IMR-90 (cell line): Measurements from ENCODE around the gene OTOG. TPM values are rescaled to one million over a fixed set of nuclear protein-coding genes. Genes with fewer than 3 reads are reported as not detected.

Source experiments
- ATAC-seq: fragments of 200-7000 bp; cut with Tn5 transposase; 2 replicates; pipeline ENCODE4 v1.9.1; 2020; ENCODE audit warnings: low read depth, mild to moderate bottlenecking, moderate library complexity
- BruUV-seq: library from RNA; stranded (reverse); fragments of 400-500 nt; replicated peaks from 2 replicates; lab custom pipeline; 2021; lab: Mats Ljungman, UMichigan
- CTCF ChIA-PET: fragments of 300-600 bp; formaldehyde crosslinking; extraction: SDS; loops from one replicate; lab custom pipeline; 2021; ENCODE audit warnings: antibody characterized with exemption; lab: Yijun Ruan, JAX
- POLR2A ChIA-PET: fragments of 300-600 bp; sonication (Branson Sonifier 250); formaldehyde crosslinking; loops from one replicate; lab custom pipeline; 2022; ENCODE audit warnings: antibody characterized with exemption; ENCODE audit not compliant: unreplicated experiment; lab: Charles Lee
- DNase-seq: peaks from one replicate; pipeline ENCODE4 v3.0.0; 2013
- H2AFZ ChIP-seq: replicated peaks from 2 replicates; pipeline ENCODE3; 2013; ENCODE audit warnings: low read length, mild to moderate bottlenecking; ENCODE audit not compliant: poor library complexity
- H2AK5ac ChIP-seq: 2 replicates; pipeline ENCODE4 v1.6.1; 2013; ENCODE audit warnings: low read depth, low read length, inconsistent platforms
- H2AK9ac ChIP-seq: replicated peaks from 2 replicates; pipeline ENCODE3; 2013; ENCODE audit warnings: mild to moderate bottlenecking, low read depth, low read length, moderate library complexity; ENCODE audit not compliant: poor library complexity
- H2BK120ac ChIP-seq: 2 replicates; pipeline ENCODE4 v1.6.1; 2013; ENCODE audit warnings: low read depth, low read length, inconsistent platforms
- H2BK15ac ChIP-seq: 3 replicates; pipeline ENCODE4 v1.6.1; 2013; ENCODE audit warnings: low read depth, low read length, inconsistent platforms
- H2BK20ac ChIP-seq: 2 replicates; pipeline ENCODE4 v1.6.1; 2013; ENCODE audit warnings: low read depth, mild to moderate bottlenecking, inconsistent platforms, low read length, moderate library complexity
- H2BK5ac ChIP-seq: 2 replicates; pipeline ENCODE4 v1.6.1; 2013; ENCODE audit warnings: mild to moderate bottlenecking, low read depth, low read length, inconsistent platforms; ENCODE audit not compliant: poor library complexity, severe bottlenecking
- H3K14ac ChIP-seq: replicated peaks from 2 replicates; pipeline ENCODE4 v1.6.1; 2013; ENCODE audit warnings: low read depth, low read length, inconsistent platforms
- H3K18ac ChIP-seq: 2 replicates; pipeline ENCODE4 v1.6.1; 2013; ENCODE audit warnings: low read depth, low read length, control low read depth
- H3K23ac ChIP-seq: 2 replicates; pipeline ENCODE4 v1.6.1; 2013; ENCODE audit warnings: low read depth, low read length, inconsistent platforms
- H3K27ac ChIP-seq: 2 replicates; pipeline ENCODE4 v1.5.1; 2013; ENCODE audit warnings: mild to moderate bottlenecking, control low read depth, low read length; ENCODE audit not compliant: insufficient read depth
- H3K27me3 ChIP-seq: 2 replicates; pipeline ENCODE4 v1.6.1; 2013; ENCODE audit warnings: low read length; ENCODE audit not compliant: control insufficient read depth, insufficient read depth
- H3K36me3 ChIP-seq: 2 replicates; pipeline ENCODE4 v1.6.1; 2013; ENCODE audit warnings: low read length, mixed read lengths; ENCODE audit not compliant: control insufficient read depth, insufficient read depth
- H3K4ac ChIP-seq: 2 replicates; pipeline ENCODE4 v1.6.1; 2013; ENCODE audit warnings: low read depth, low read length, inconsistent platforms
- H3K4me1 ChIP-seq: 2 replicates; pipeline ENCODE4 v1.6.1; 2013; ENCODE audit warnings: low read length, mixed read lengths; ENCODE audit not compliant: control insufficient read depth, insufficient read depth
- H3K4me2 ChIP-seq: 2 replicates; pipeline ENCODE4 v1.6.1; 2013; ENCODE audit warnings: low read depth, mild to moderate bottlenecking, control low read depth, low read length, moderate library complexity
- H3K4me3 ChIP-seq: 2 replicates; pipeline ENCODE4 v1.5.1; 2013; ENCODE audit warnings: low read depth, mild to moderate bottlenecking, control low read depth, low read length, moderate library complexity; ENCODE audit not compliant: insufficient read depth
- H3K56ac ChIP-seq: 2 replicates; pipeline ENCODE4 v1.6.1; 2013; ENCODE audit warnings: low read length, inconsistent platforms; ENCODE audit not compliant: insufficient read depth; ENCODE audit errors: extremely low read depth
- H3K79me1 ChIP-seq, 2 experiments: 2 replicates each; pipeline ENCODE4 v1.6.1; 2013; ENCODE audit warnings: low read length in 2 of 2, inconsistent platforms in 1 of 2, low read depth in 1 of 2
- H3K9ac ChIP-seq: 2 replicates; pipeline ENCODE4 v1.6.1; 2013; ENCODE audit warnings: low read depth, low read length, control low read depth
- H3K9me1 ChIP-seq: 2 replicates; pipeline ENCODE4 v1.6.1; 2013; ENCODE audit warnings: low read length, inconsistent platforms; ENCODE audit not compliant: insufficient read depth
- H3K9me3 ChIP-seq: 2 replicates; pipeline ENCODE4 v1.6.1; 2013; ENCODE audit warnings: low read length; ENCODE audit not compliant: control insufficient read depth, insufficient read depth
- H4K20me1 ChIP-seq: 2 replicates; pipeline ENCODE4 v1.6.1; 2013; ENCODE audit warnings: low read length, inconsistent platforms; ENCODE audit not compliant: insufficient read depth
- H4K5ac ChIP-seq: 2 replicates; pipeline ENCODE4 v1.6.1; 2013; ENCODE audit warnings: mild to moderate bottlenecking, low read depth, low read length, control low read depth
- H4K8ac ChIP-seq, 2 experiments: 2 replicates each; pipeline ENCODE4 v1.6.1; 2013; ENCODE audit warnings: low read depth in 2 of 2, low read length in 2 of 2, control low read depth in 1 of 2, inconsistent platforms in 1 of 2
- H4K91ac ChIP-seq: 2 replicates; pipeline ENCODE4 v1.6.1; 2013; ENCODE audit warnings: low read depth, low read length, inconsistent platforms; ENCODE audit not compliant: insufficient read depth
- BHLHE40 ChIP-seq: fragments of 150-350 bp; IDR thresholded peaks from 2 replicates; pipeline ENCODE4 v1.6.1; 2016; ENCODE audit warnings: mild to moderate bottlenecking, low read depth, low read length
- CEBPB ChIP-seq: IDR thresholded peaks from 2 replicates; pipeline ENCODE4 v1.6.1; 2012; ENCODE audit warnings: low read depth, low read length, improper control_type of control experiment
- CHD1 ChIP-seq: IDR thresholded peaks from 2 replicates; pipeline ENCODE4 v1.6.1; 2012; ENCODE audit warnings: low read depth, low read length, improper control_type of control experiment
- ELK1 ChIP-seq: fragments of 150-350 bp; IDR thresholded peaks from 2 replicates; pipeline ENCODE4 v1.6.1; 2016; ENCODE audit warnings: low read depth, mild to moderate bottlenecking, low read length, moderate library complexity, borderline replicate concordance
- FOS ChIP-seq: fragments of 150-350 bp; IDR thresholded peaks from 2 replicates; pipeline ENCODE4 v1.6.1; 2016; ENCODE audit warnings: low read depth, low read length
- MAZ ChIP-seq: IDR thresholded peaks from 2 replicates; pipeline ENCODE4 v1.6.1; 2012; ENCODE audit warnings: low read depth, mild to moderate bottlenecking, low read length, improper control_type of control experiment, moderate library complexity, borderline replicate concordance
- MXI1 ChIP-seq: IDR thresholded peaks from 2 replicates; pipeline ENCODE4 v1.6.1; 2012; ENCODE audit warnings: low read depth, mild to moderate bottlenecking, low read length, moderate library complexity, borderline replicate concordance
- NFE2L2 ChIP-seq: fragments of 150-350 bp; IDR thresholded peaks from 2 replicates; pipeline ENCODE4 v1.6.1; 2016; ENCODE audit warnings: low read depth, mild to moderate bottlenecking, low read length
- POLR2A ChIP-seq: IDR thresholded peaks from 2 replicates; pipeline ENCODE4 v1.6.1; 2012; ENCODE audit warnings: mild to moderate bottlenecking, low read depth, low read length
- RAD21 ChIP-seq: IDR thresholded peaks from 2 replicates; pipeline ENCODE4 v1.6.1; 2012; ENCODE audit warnings: low read length, improper control_type of control experiment
- RCOR1 ChIP-seq: IDR thresholded peaks from 2 replicates; pipeline ENCODE4 v1.6.1; 2012; ENCODE audit warnings: mild to moderate bottlenecking, low read length, improper control_type of control experiment; ENCODE audit not compliant: insufficient replicate concordance
- RFX5 ChIP-seq: IDR thresholded peaks from 2 replicates; pipeline ENCODE4 v1.8.0; 2012; ENCODE audit warnings: low read depth, mild to moderate bottlenecking, low read length, moderate library complexity
- WGBS, 2 experiments: methylation state at CpG; one replicate each; pipeline versions ENCODE4 v1.1.5 to v1.1.7; 2013; ENCODE audit warnings: missing lambda C conversion rate in 2 of 2; ENCODE audit not compliant: insufficient read length in 1 of 2; ENCODE audit errors: extremely low coverage in 2 of 2; 5-methylcytosine and 5-hydroxymethylcytosine counted together
- dilution Hi-C: fragments of 300-500 bp; cut with HindIII; formaldehyde crosslinking; loops from one replicate; pipeline ENCODE4 v1.14.3; 2018; ENCODE audit warnings: low sequenced_read_pairs; ENCODE audit not compliant: unreplicated experiment
- in situ Hi-C: fragments of 300-500 bp; cut with MboI; formaldehyde crosslinking; loops from 3 replicates; pipeline ENCODE4 v1.14.3; 2019; ENCODE audit warnings: low sequenced_read_pairs, inconsistent platforms, mixed read lengths
- intact Hi-C: fragments of 100-400 bp; cut with micrococcal nuclease; formaldehyde crosslinking; loops from 2 replicates; pipeline ENCODE4 v1.10.0; 2022
- polyA plus RNA-seq, 3 experiments: library from polyadenylated mRNA; depleted of rRNA; stranded (reverse); fragments of >200 nt; gene quantifications; 2 replicates each; pipeline ENCODE4 v1.2.3, GENCODE V29; 2012; ENCODE audit warnings: low replicate concordance in 1 of 3
- total RNA-seq: library from RNA; depleted of rRNA; stranded (reverse); fragments of >200 nt; gene quantifications from 2 replicates; pipeline ENCODE4 v1.2.3, GENCODE V29; 2012
- TF ChIP-seq, protein P1 (sequence below): fragments of 150-350 bp; IDR thresholded peaks from 2 replicates; pipeline ENCODE4 v1.6.1; 2017; ENCODE audit warnings: mild to moderate bottlenecking, antibody characterized with exemption, low read length, low read depth

The OTOG gene
- total and polyA plus RNA-seq, 2 of the 4 experiments (the other 2 are of a cell fraction) = not detected

- Histone ChIP-seq H3K27me3 (peaks cover 4% of the 10 kb centered on the region; the same call in 1 of the 2 replicates), H4K5ac (no peak overlapping the region), H2BK5ac (no peak overlapping the region), H2BK15ac (no peak overlapping the region), H4K8ac (no peak overlapping the region), H3K36me3 (no peaks in the 10 kb centered on the region), H3K9me3 (no peaks in the 10 kb centered on the region), H3K4me1 (no peaks in the 10 kb centered on the region), H3K14ac (no peak overlapping the region), H4K91ac (no peak overlapping the region), H3K23ac (no peak overlapping the region), H2AFZ (no peak overlapping the region), H2BK20ac (no peak overlapping the region), H3K9ac (no peak overlapping the region), H3K4ac (no peak overlapping the region), H3K4me2 (no peak overlapping the region), H3K4me3 (no peak overlapping the region), H4K20me1 (no peaks in the 10 kb centered on the region), H2AK9ac (no peak overlapping the region), H2AK5ac (no peak overlapping the region), H2BK120ac (no peak overlapping the region), H3K9me1 (no peaks in the 10 kb centered on the region), H3K18ac (no peak overlapping the region), H3K79me1 (no peaks in the 10 kb centered on the region), H3K56ac (no peak overlapping the region), H3K27ac (no peak overlapping the region)
- WGBS, 2 experiments = 86% methylated on average over 5 of the region's 11 CpGs; no CpG with 5 or more reads in 1 of the 2 experiments
- intact Hi-C loops = no loop called here
- dilution Hi-C loops = no loop called here
- TF ChIP-seq BHLHE40 = no peak
- TF ChIP-seq, protein P1, sequence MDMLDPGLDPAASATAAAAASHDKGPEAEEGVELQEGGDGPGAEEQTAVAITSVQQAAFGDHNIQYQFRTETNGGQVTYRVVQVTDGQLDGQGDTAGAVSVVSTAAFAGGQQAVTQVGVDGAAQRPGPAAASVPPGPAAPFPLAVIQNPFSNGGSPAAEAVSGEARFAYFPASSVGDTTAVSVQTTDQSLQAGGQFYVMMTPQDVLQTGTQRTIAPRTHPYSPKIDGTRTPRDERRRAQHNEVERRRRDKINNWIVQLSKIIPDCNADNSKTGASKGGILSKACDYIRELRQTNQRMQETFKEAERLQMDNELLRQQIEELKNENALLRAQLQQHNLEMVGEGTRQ = no peak
- TF ChIP-seq CEBPB = no peak
- TF ChIP-seq NFE2L2 = no peak
- TF ChIP-seq RFX5 = no peak
- TF ChIP-seq CHD1 = no peak
- TF ChIP-seq RAD21 = no peak
- TF ChIP-seq RCOR1 = no peak
- no peak for TF ChIP-seq ELK1
- TF ChIP-seq FOS = no peak
- TF ChIP-seq MXI1 = no peak
- TF ChIP-seq MAZ = no peak
- no peak for TF ChIP-seq POLR2A
- POLR2A ChIA-PET = no interaction called here
- CTCF ChIA-PET = no interaction called here
- in situ Hi-C loops = no loop called here
- ATAC-seq = no peak
- no peak for DNase-seq
- BruUV-seq = no TSS peak
These were observed 86.4 kb downstream of the OTOG start for GRCh38 chr11:17633279-17633986.
